HG02981 (cell line): ENCODE measurements around the gene ADAMTS12.
A peak's percentile ranks its signal among the peaks of the same experiment; 100 is the strongest.
"Not testable (repeated sequence)": the region's sequence is repeated elsewhere in the genome, so short reads cannot be mapped to it uniquely, and the experiment has no call there.

ENCODE experiments used
- ATAC-seq: cut with Tn5 transposase; IDR thresholded peaks from one replicate; pipeline ENCODE4 v1.9.1; 2021; ENCODE audit warnings: mild to moderate bottlenecking, moderate library complexity; ENCODE audit not compliant: unreplicated experiment

ADAMTS12 gene

GRCh38 chr5:33601881-33602280 lies 289.9 kb downstream of the ADAMTS12 start:
- no peak for ATAC-seq

- ATAC-seq, result no peak
Measured at GRCh38 chr5:33595303-33595702, 296.5 kb downstream of the ADAMTS12 start.

GRCh38 chr5:33594006-33594405 lies 297.8 kb downstream of the ADAMTS12 start:
- ATAC-seq, result no peak

GRCh38 chr5:33592245-33592644 lies 299.5 kb downstream of the ADAMTS12 start:
- no peak for ATAC-seq

GRCh38 chr5:33588654-33589372 lies 303.0 kb downstream of the ADAMTS12 start:
- peak; percentile 59 for ATAC-seq

- no peak for ATAC-seq
Measured at GRCh38 chr5:33583332-33583731, 308.5 kb downstream of the ADAMTS12 start.

GRCh38 chr5:33582417-33582816 lies 309.4 kb downstream of the ADAMTS12 start:
- no peak for ATAC-seq

- no peak for ATAC-seq
Measured at GRCh38 chr5:33579789-33580188, 312.0 kb downstream of the ADAMTS12 start.

- ATAC-seq, result no peak
Measured at GRCh38 chr5:33579152-33579551, 312.6 kb downstream of the ADAMTS12 start.

GRCh38 chr5:33576726-33577590 lies 314.8 kb downstream of the ADAMTS12 start:
- no peak for ATAC-seq

GRCh38 chr5:33565324-33565723 lies 326.5 kb downstream of the ADAMTS12 start:
- no peak for ATAC-seq

GRCh38 chr5:33563983-33564908 lies 327.5 kb downstream of the ADAMTS12 start:
- ATAC-seq, result no peak

GRCh38 chr5:33563530-33563929 lies 328.3 kb downstream of the ADAMTS12 start:
- no peak for ATAC-seq

GRCh38 chr5:33558489-33558888 lies 333.3 kb downstream of the ADAMTS12 start:
- no peak for ATAC-seq

- no peak for ATAC-seq
Measured at GRCh38 chr5:33557605-33558004, 334.2 kb downstream of the ADAMTS12 start.

GRCh38 chr5:33556330-33557328 lies 335.2 kb downstream of the ADAMTS12 start:
- no peak for ATAC-seq

GRCh38 chr5:33549982-33550567 lies 341.7 kb downstream of the ADAMTS12 start:
- no peak for ATAC-seq

- ATAC-seq, result not testable (repeated sequence)
Measured at GRCh38 chr5:33539790-33540189, 352.0 kb downstream of the ADAMTS12 start.

- no peak for ATAC-seq
Measured at GRCh38 chr5:33539212-33539611, 352.6 kb downstream of the ADAMTS12 start.
